ENCODE results near the gene CAMK4. TPM values are rescaled to one million over a fixed set of nuclear protein-coding genes. Genes with fewer than 3 reads are reported as not detected.

Gene CAMK4
- total and polyA plus RNA-seq, 9 of the 15 experiments (the other 6 are each of a cell fraction or from before 2014, with no cell fraction given), result 0.35 TPM; not detected in 8

- no peak for TF ChIP-seq GTF3C2 (IDR thresholded peaks at IDR 0.05; ENCODE audit: borderline replicate concordance, extremely low read depth, insufficient read length)
- no peak for TF ChIP-seq CXXC5 (CRISPR knock-in tag; IDR thresholded peaks at IDR 0.05)
- no peak for TF ChIP-seq NFE2 (IDR thresholded peaks at IDR 0.05; ENCODE audit: low read depth)
- TF ChIP-seq ZNF224 (CRISPR knock-in tag; IDR thresholded peaks at IDR 0.05), result no peak
- no peak for TF ChIP-seq RCOR1 (IDR thresholded peaks at IDR 0.05; ENCODE audit: borderline replicate concordance in 1 of 2, low read depth in 2 of 2, low read length in 2 of 2)
- TF ChIP-seq ZNF589 (CRISPR knock-in tag; IDR thresholded peaks at IDR 0.05; ENCODE audit: low read depth), result no peak
- no peak for TF ChIP-seq RHOXF2B (CRISPR knock-in tag; conservative IDR thresholded peaks at IDR 0.05)
- no peak for TF ChIP-seq PCBP1 (IDR thresholded peaks at IDR 0.05; ENCODE audit: low read depth, low read length, poor library complexity, severe bottlenecking)
- no peak for TF ChIP-seq NELFE (IDR thresholded peaks at IDR 0.05; ENCODE audit: insufficient read depth, insufficient read length)
Measured at GRCh38 chr5:111262153-111262552, 38.0 kb downstream of the CAMK4 start (continued).

DNA sequence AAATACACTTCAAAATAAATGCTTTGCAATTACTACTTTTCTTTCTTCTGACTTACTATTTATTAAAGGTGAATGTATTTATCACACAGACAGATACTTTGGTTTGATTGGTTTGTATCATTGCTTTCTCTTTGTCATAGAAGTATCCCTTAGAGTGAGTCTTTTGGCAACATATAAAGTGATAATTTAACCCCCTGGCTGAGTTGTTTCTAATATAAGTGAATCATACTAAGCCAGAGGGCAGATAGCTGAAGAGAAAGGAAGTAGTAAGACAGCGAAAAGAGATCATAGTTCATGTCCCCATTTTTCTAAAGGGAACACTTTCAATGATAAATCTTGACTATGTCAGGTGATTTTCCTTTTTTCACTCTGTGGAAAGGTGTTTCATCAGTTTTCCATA lies 38.6 kb downstream of the CAMK4 start:
- DNase-seq (ENCODE audit: extremely low read depth in 1 of 4, low spot score in 3 of 4) (no peak), ATAC-seq (no peak), FAIRE-seq (no peak)
- H3K79me2 ChIP-seq (ENCODE audit: control insufficient read depth, insufficient read depth, low read length), result no peaks in the 10 kb centered on the region
- no peak overlapping the region for H3K4me3 ChIP-seq
- H4K20me1 ChIP-seq (replicated peaks; ENCODE audit: control insufficient read depth, insufficient read depth, low read length), result no peaks in the 10 kb centered on the region
- no peak overlapping the region for H2AFZ ChIP-seq (ENCODE audit: low read depth, low read length)
- in situ Hi-C loops (cut with MboI) (loop anchor here (25.0 kb wide), 1 partner anchor 501 kb away; no protein-coding TSS in a partner anchor), intact Hi-C loops (cut with micrococcal nuclease) (no loop called here)
- no TSS peak for BruUV-seq (replicated peaks)
- H3K9ac ChIP-seq (ENCODE audit: insufficient read depth in 1 of 2, low read depth in 2 of 2, low read length in 2 of 2), result no peak overlapping the region
- CTCF ChIA-PET (ENCODE audit: low intra/inter-chr PET ratio), result no interaction called here
- H3K27me3 ChIP-seq (ENCODE audit: control insufficient read depth in 2 of 2, insufficient read depth in 2 of 2, low read length in 2 of 2), result no peaks in the 10 kb centered on the region
- no peaks in the 10 kb centered on the region for H3K4me1 ChIP-seq (replicated peaks in 1 of 2; ENCODE audit: control insufficient read depth in 2 of 2, insufficient read depth in 2 of 2, low read length in 2 of 2)
- H3K9me3 ChIP-seq (replicated peaks; ENCODE audit: control insufficient read depth, insufficient read depth, low read depth, low read length), result no peaks in the 10 kb centered on the region
- H3K27ac ChIP-seq (ENCODE audit: extremely low read depth, low read depth, low read length), result no peak overlapping the region
- no peaks in the 10 kb centered on the region for H3K36me3 ChIP-seq (ENCODE audit: control insufficient read depth, insufficient read depth, low read length)
- WGBS (ENCODE audit: insufficient coverage, low coverage, missing lambda C conversion rate), result no CpG with 5 or more reads among the region's 1 CpG
- H3K9me1 ChIP-seq (ENCODE audit: control insufficient read depth, insufficient read depth, low read length), result no peaks in the 10 kb centered on the region
- no peak overlapping the region for H3K4me2 ChIP-seq (ENCODE audit: insufficient read depth, low read length)
- POLR2A ChIA-PET, result no interaction called here
- TF ChIP-seq ZBTB1 (CRISPR knock-in tag; IDR thresholded peaks at IDR 0.05; ENCODE audit: borderline replicate concordance, low read depth) (no peak), HLTF (IDR thresholded peaks at IDR 0.05) (no peak), SREBF2 (CRISPR knock-in tag; IDR thresholded peaks at IDR 0.05) (no peak), PPARD (CRISPR knock-in tag; IDR thresholded peaks at IDR 0.05) (no peak), PHB (CRISPR knock-in tag; IDR thresholded peaks at IDR 0.05) (no peak), RAD51 (IDR thresholded peaks at IDR 0.05; ENCODE audit: borderline replicate concordance, low read depth) (no peak), TAF15 (IDR thresholded peaks at IDR 0.05; ENCODE audit: low read depth, low read length) (no peak), DPF2 (IDR thresholded peaks at IDR 0.05) (no peak)
- TF ChIP-seq, protein P1, sequence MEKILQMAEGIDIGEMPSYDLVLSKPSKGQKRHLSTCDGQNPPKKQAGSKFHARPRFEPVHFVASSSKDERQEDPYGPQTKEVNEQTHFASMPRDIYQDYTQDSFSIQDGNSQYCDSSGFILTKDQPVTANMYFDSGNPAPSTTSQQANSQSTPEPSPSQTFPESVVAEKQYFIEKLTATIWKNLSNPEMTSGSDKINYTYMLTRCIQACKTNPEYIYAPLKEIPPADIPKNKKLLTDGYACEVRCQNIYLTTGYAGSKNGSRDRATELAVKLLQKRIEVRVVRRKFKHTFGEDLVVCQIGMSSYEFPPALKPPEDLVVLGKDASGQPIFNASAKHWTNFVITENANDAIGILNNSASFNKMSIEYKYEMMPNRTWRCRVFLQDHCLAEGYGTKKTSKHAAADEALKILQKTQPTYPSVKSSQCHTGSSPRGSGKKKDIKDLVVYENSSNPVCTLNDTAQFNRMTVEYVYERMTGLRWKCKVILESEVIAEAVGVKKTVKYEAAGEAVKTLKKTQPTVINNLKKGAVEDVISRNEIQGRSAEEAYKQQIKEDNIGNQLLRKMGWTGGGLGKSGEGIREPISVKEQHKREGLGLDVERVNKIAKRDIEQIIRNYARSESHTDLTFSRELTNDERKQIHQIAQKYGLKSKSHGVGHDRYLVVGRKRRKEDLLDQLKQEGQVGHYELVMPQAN (IDR thresholded peaks at IDR 0.05; ENCODE audit: borderline replicate concordance), result no peak
- TF ChIP-seq, protein P2, sequence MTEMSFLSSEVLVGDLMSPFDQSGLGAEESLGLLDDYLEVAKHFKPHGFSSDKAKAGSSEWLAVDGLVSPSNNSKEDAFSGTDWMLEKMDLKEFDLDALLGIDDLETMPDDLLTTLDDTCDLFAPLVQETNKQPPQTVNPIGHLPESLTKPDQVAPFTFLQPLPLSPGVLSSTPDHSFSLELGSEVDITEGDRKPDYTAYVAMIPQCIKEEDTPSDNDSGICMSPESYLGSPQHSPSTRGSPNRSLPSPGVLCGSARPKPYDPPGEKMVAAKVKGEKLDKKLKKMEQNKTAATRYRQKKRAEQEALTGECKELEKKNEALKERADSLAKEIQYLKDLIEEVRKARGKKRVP (CRISPR knock-in tag; IDR thresholded peaks at IDR 0.05), result no peak
